OCI-LY7 (cell line): ENCODE measurements around the gene DTHD1. TPM values are rescaled to one million over a fixed set of nuclear protein-coding genes. Genes with fewer than 3 reads are reported as not detected.
A peak's percentile ranks its signal among the peaks of the same experiment; 100 is the strongest.

Source experiments
- BruUV-seq: library from RNA; stranded (reverse); fragments of 400-500 nt; replicated peaks from 2 replicates; lab custom pipeline; 2021; lab: Mats Ljungman, UMichigan
- CTCF ChIA-PET: fragments of 300-600 bp; sonication (Branson Sonifier 250); formaldehyde crosslinking; loops from one replicate; lab custom pipeline; 2022; ENCODE audit warnings: antibody characterized with exemption; ENCODE audit not compliant: unreplicated experiment; lab: Charles Lee
- POLR2A ChIA-PET: fragments of 300-600 bp; sonication (Branson Sonifier 250); formaldehyde crosslinking; loops from one replicate; lab custom pipeline; 2022; ENCODE audit warnings: antibody characterized with exemption; lab: Charles Lee
- DNase-seq: peaks from one replicate; pipeline ENCODE4 v3.0.0-alpha.2; 2015; ENCODE audit warnings: low spot score
- H2AFZ ChIP-seq: fragments of 200-600 bp; sonication (generic), shearing (Covaris generic); 2 replicates; pipeline ENCODE4 v1.6.1; 2014; ENCODE audit warnings: mild to moderate bottlenecking, antibody characterized with exemption, low read length, moderate library complexity
- H3K27ac ChIP-seq: fragments of 200-600 bp; sonication (generic); 2 replicates; pipeline ENCODE4 v1.5.1; 2014; ENCODE audit warnings: mixed run types, low read depth, mild to moderate bottlenecking, moderate library complexity, low read length, inconsistent platforms; ENCODE audit not compliant: poor library complexity, severe bottlenecking
- H3K36me3 ChIP-seq: fragments of 200-600 bp; sonication (generic); 2 replicates; pipeline ENCODE4 v1.6.1; 2014; ENCODE audit warnings: mild to moderate bottlenecking, antibody characterized with exemption, low read length, moderate library complexity, mixed read lengths; ENCODE audit not compliant: insufficient read depth
- H3K4me1 ChIP-seq: fragments of 200-600 bp; sonication (generic); 2 replicates; pipeline ENCODE4 v1.5.1; 2014; ENCODE audit warnings: mild to moderate bottlenecking, low read length; ENCODE audit not compliant: insufficient read depth, poor library complexity, severe bottlenecking
- H3K4me2 ChIP-seq: fragments of 200-600 bp; sonication (generic); 2 replicates; pipeline ENCODE4 v1.6.1; 2014; ENCODE audit warnings: mild to moderate bottlenecking, low read length
- H3K4me3 ChIP-seq: fragments of 200-600 bp; sonication (generic); 2 replicates; pipeline ENCODE4 v1.5.1; 2014; ENCODE audit warnings: mild to moderate bottlenecking, low read depth, low read length; ENCODE audit not compliant: poor library complexity, severe bottlenecking
- H3K79me2 ChIP-seq: fragments of 200-600 bp; sonication (generic); 2 replicates; pipeline ENCODE4 v1.6.1; 2016; ENCODE audit warnings: low read depth, mild to moderate bottlenecking, low read length, moderate library complexity, mixed read lengths; ENCODE audit not compliant: insufficient read depth
- H3K9me2 ChIP-seq: fragments of 200-600 bp; sonication (generic); 2 replicates; pipeline ENCODE4 v1.6.1; 2016; ENCODE audit warnings: mild to moderate bottlenecking, low read length, mixed read lengths; ENCODE audit not compliant: insufficient read depth
- H3K9me3 ChIP-seq: fragments of 200-600 bp; sonication (generic); 2 replicates; pipeline ENCODE4 v1.6.1; 2014; ENCODE audit warnings: mild to moderate bottlenecking, mixed run types, low read length, mixed read lengths
- H4K20me1 ChIP-seq: fragments of 200-600 bp; sonication (generic); 2 replicates; pipeline ENCODE4 v1.6.1; 2014; ENCODE audit warnings: mild to moderate bottlenecking, antibody characterized with exemption, low read length, moderate library complexity, mixed read lengths; ENCODE audit not compliant: insufficient read depth
- CTCF ChIP-seq: fragments of 200-600 bp; sonication (generic); conservative IDR thresholded peaks from 2 replicates; pipeline ENCODE4 v1.5.1; 2014; ENCODE audit warnings: mild to moderate bottlenecking, antibody characterized with exemption, low read length, moderate library complexity, mixed read lengths
- EZH2phosphoT487 ChIP-seq: fragments of 200-600 bp; sonication (generic); IDR thresholded peaks from 2 replicates; pipeline ENCODE4 v1.6.1; 2018; ENCODE audit warnings: low read depth, borderline replicate concordance, mild to moderate bottlenecking, mixed run types, antibody characterized with exemption, low read length, moderate library complexity, mixed read lengths
- intact Hi-C: fragments of 100-400 bp; cut with micrococcal nuclease; formaldehyde crosslinking; loops from one replicate; pipeline ENCODE4 v1.10.0; 2022; ENCODE audit not compliant: unreplicated experiment
- total RNA-seq, 2 experiments: library from RNA; depleted of rRNA in 1 of 2; stranded (reverse); fragments of >200 nt in 1 of 2; shearing (Covaris generic) in 1 of 2; gene quantifications; 2 replicates each; pipeline ENCODE4 v1.2.3, GENCODE V29; 2014 to 2022

DTHD1 gene
- total RNA-seq, 2 experiments from 2014 or later, result not detected

- Histone ChIP-seq H4K20me1 (no peaks in the 10 kb centered on the region), H3K4me1 (no peaks in the 10 kb centered on the region), H3K4me2 (no peak overlapping the region), H3K36me3 (peaks cover 6% of the 10 kb centered on the region; the same call in 1 of the 2 replicates), H2AFZ (no peak overlapping the region), H3K9me2 (no peaks in the 10 kb centered on the region), H3K27ac (no peak overlapping the region), H3K4me3 (no peak overlapping the region), H3K9me3 (no peaks in the 10 kb centered on the region), H3K79me2 (no peaks in the 10 kb centered on the region)
- CTCF ChIA-PET, result no interaction called here
- TF ChIP-seq CTCF, result 0 out of 2 replicates have a peak, but pooled peaks have one; percentile 38
- no peak for TF ChIP-seq EZH2phosphoT487
- POLR2A ChIA-PET, result no interaction called here
- DNase-seq, result no peak
- BruUV-seq, result no TSS peak
- intact Hi-C loops, result no loop called here
Measured at GRCh38 chr4:36235306-36235705, 46.1 kb upstream of the DTHD1 start.

GRCh38 chr4:36236159-36236558 is 45.3 kb upstream of the DTHD1 start:
- Histone ChIP-seq H3K36me3 (peaks cover 6% of the 10 kb centered on the region; the same call in 1 of the 2 replicates), H3K9me2 (no peaks in the 10 kb centered on the region), H3K79me2 (no peaks in the 10 kb centered on the region; the same call in 1 of the 2 replicates), H3K4me1 (peaks cover 4% of the 10 kb centered on the region), H2AFZ (no peak overlapping the region), H3K9me3 (no peaks in the 10 kb centered on the region), H3K4me3 (no peak overlapping the region), H3K27ac (no peak overlapping the region), H3K4me2 (no peak overlapping the region), H4K20me1 (no peaks in the 10 kb centered on the region)
- TF ChIP-seq CTCF (no peak), EZH2phosphoT487 (no peak)
- no peak for DNase-seq
- CTCF ChIA-PET, result no interaction called here
- intact Hi-C loops, result no loop called here
- BruUV-seq, result no TSS peak
- POLR2A ChIA-PET, result no interaction called here

- H3K4me3 ChIP-seq, result no peak overlapping the region
- H3K9me2 ChIP-seq, result no peaks in the 10 kb centered on the region
- BruUV-seq, result no TSS peak
- H3K4me1 ChIP-seq, result peaks cover 10% of the 10 kb centered on the region
- H3K4me2 ChIP-seq, result no peak overlapping the region
- TF ChIP-seq EZH2phosphoT487, result no peak
- TF ChIP-seq CTCF, result no peak
- H3K79me2 ChIP-seq, result peaks cover 12% of the 10 kb centered on the region; the same call in 1 of the 2 replicates
- H3K36me3 ChIP-seq, result peaks cover 6% of the 10 kb centered on the region; the same call in 1 of the 2 replicates
- ChIA-PET CTCF (no interaction called here), POLR2A (no interaction called here)
- DNase-seq, result no peak
- H3K27ac ChIP-seq, result no peak overlapping the region
- H4K20me1 ChIP-seq, result no peaks in the 10 kb centered on the region
- no peaks in the 10 kb centered on the region for H3K9me3 ChIP-seq
- intact Hi-C loops, result no loop called here
- no peak overlapping the region for H2AFZ ChIP-seq
Measured at GRCh38 chr4:36237366-36238313, 43.8 kb upstream of the DTHD1 start.
